ENCODE data around the gene SNX30.

Gene SNX30

DNA sequence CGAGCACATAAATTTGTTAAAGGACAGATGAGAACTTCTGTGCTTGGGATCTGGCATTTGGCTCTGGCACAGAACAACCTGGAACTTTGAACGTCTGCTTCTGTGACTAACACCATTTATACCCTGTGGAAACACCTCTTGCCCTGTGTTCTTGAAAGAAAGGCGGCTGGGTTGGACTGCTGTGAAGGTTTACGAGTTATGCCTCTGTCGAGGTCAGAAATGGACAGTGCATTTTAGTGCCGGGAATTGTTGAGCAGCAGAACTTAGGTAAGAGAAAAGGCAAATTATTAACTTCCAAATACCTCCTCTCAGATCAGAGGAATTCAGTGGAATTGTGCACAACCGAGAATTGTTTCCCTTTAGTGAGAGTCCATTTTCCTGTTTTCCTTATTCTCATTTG is 18.6 kb upstream of the SNX30 start:
- Histone ChIP-seq H3K4me1 (ENCODE audit: insufficient read depth, low read length) (no peaks in the 10 kb centered on the region), H3K36me3 (ENCODE audit: insufficient read depth, low read length) (no peaks in the 10 kb centered on the region), H3K9me3 (ENCODE audit: control insufficient read depth, insufficient read depth, low read length) (no peaks in the 10 kb centered on the region; the same call in 1 of the 2 replicates), H3K9ac (ENCODE audit: low read depth, low read length) (no peak overlapping the region)

DNA sequence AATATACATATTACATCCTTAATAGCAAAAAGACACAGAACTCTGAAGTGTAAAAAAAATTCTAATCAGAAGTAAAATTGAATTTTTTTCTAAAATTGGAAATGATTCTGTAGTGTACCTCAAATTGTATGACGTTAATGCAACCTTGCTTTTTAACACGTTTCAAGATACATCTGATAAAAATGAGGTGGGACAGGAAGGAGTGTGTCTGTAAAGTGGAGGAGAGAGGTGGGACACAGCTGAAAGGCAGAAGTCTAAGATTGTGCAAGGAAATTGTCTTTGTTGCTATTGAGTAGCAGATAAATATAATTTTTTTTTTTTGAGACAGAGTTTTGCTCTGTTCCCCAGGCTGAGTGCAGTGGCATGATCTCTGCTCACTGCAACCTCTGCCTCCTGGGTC is 15.7 kb upstream of the SNX30 start:
- H3K36me3 ChIP-seq (ENCODE audit: insufficient read depth, low read length) = no peaks in the 10 kb centered on the region

DNA sequence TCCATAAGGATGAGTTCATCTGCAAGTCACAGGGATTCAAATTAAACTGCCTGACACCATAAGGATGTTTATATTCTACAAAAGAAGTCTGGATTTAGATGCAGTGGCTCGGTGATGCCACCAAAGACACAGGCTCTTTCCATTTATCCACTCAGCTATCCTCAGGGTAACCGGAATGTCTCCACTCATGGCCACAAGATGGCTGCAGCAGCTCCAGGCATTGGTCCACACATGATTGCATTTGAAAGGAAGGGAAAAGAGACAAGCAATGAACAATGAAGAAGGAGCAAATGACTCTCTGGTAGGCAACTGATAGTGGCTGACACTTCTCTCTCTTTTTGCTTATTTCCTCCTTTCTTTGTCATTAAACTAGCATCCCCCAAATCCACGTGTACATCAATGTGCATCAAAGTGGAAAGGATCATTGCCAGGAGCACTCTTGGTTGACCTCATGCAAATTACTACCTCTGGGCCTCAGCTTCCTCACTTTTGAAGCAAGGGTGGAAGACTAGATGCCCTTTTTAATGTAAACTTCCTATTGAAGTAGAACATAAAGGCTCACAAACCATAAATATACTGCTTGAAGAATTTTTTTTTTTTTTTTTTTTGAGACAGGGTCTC is 7.2 kb upstream of the SNX30 start:
- Histone ChIP-seq H3K4me1 (ENCODE audit: insufficient read depth, low read length) (no peaks in the 10 kb centered on the region), H3K36me3 (ENCODE audit: insufficient read depth, low read length) (no peaks in the 10 kb centered on the region), H3K9ac (ENCODE audit: low read depth, low read length) (no peak overlapping the region), H3K9me3 (ENCODE audit: control insufficient read depth, insufficient read depth, low read length) (no peaks in the 10 kb centered on the region)

More for the DNA sequence above, 15.7 kb upstream of the SNX30 start:
- H3K9ac ChIP-seq (ENCODE audit: low read depth, low read length) = no peak overlapping the region
- no peaks in the 10 kb centered on the region for H3K4me1 ChIP-seq (ENCODE audit: insufficient read depth, low read length)
- H3K9me3 ChIP-seq (ENCODE audit: control insufficient read depth, insufficient read depth, low read length) = no peaks in the 10 kb centered on the region

DNA sequence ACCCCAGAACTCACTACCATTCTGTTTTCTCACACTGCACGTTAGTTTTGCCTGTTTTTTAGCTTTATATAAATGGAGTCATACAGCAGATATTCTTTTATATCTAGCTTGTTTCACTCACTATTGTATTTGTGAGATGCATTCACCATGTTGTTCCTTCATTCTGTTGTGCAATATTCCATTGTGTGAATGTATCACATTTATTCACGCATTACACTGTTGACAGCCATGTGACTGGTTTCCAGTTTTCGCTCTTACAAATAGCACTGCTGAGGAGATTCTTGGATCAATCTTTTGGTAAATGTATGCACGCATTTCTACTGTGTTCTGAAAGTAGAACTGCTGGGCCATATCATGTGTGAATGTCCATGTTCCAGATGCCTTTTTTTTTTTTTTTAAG is 6.4 kb upstream of the SNX30 start:
- Histone ChIP-seq H3K4me1 (ENCODE audit: insufficient read depth, low read length) (no peaks in the 10 kb centered on the region), H3K36me3 (ENCODE audit: insufficient read depth, low read length) (no peaks in the 10 kb centered on the region), H3K9ac (ENCODE audit: low read depth, low read length) (no peak overlapping the region), H3K9me3 (ENCODE audit: control insufficient read depth, insufficient read depth, low read length) (no peaks in the 10 kb centered on the region)

DNA sequence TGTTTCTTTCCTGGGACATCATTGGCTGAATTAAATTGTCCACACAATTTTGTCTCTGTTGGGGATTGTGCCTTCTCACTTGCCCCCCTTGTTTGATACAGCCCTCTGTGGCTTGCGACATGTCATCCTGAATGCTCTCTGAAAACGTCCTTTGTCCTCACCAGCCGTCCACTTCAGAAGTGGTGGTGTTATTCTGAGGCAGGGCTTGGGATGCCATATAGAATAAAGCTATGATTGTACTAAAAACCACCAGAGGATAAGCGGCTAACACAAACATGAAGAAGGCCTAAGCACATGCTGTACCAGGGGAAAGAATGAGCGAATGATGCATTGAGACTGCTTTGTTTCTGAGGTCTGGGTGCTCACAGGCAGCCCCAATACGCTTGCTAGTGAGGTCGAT is 3.5 kb upstream of the SNX30 start:
- Histone ChIP-seq H3K4me1 (ENCODE audit: insufficient read depth, low read length) (peaks cover 7% of the 10 kb centered on the region; the same call in 1 of the 2 replicates), H3K9me3 (ENCODE audit: control insufficient read depth, insufficient read depth, low read length) (no peaks in the 10 kb centered on the region), H3K9ac (ENCODE audit: low read depth, low read length) (no peak overlapping the region), H3K36me3 (ENCODE audit: insufficient read depth, low read length) (no peaks in the 10 kb centered on the region)

DNA sequence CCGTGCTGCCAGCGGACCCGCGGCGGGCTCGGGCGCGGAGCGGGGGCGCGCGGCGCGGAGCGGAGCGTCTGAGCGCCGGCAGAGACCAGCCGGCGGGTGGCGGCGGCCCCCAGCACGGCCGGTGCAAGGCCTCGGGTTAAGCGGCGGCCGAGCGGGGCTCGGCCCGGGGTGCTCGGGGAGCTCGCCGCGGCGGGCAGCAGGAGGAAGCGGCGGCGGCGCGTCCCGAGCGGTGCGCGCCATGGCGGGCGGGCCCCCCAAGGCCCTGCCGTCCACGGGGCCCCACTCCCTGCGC is 150 bp downstream of the SNX30 start:
- H3K9ac ChIP-seq (ENCODE audit: low read depth, low read length) = peak overlapping the region; percentile 59
- H3K9me3 ChIP-seq (ENCODE audit: control insufficient read depth, insufficient read depth, low read length) = no peaks in the 10 kb centered on the region
- peaks cover 25% of the 10 kb centered on the region for H3K4me1 ChIP-seq (ENCODE audit: insufficient read depth, low read length)
- H3K36me3 ChIP-seq (ENCODE audit: insufficient read depth, low read length) = no peaks in the 10 kb centered on the region

DNA sequence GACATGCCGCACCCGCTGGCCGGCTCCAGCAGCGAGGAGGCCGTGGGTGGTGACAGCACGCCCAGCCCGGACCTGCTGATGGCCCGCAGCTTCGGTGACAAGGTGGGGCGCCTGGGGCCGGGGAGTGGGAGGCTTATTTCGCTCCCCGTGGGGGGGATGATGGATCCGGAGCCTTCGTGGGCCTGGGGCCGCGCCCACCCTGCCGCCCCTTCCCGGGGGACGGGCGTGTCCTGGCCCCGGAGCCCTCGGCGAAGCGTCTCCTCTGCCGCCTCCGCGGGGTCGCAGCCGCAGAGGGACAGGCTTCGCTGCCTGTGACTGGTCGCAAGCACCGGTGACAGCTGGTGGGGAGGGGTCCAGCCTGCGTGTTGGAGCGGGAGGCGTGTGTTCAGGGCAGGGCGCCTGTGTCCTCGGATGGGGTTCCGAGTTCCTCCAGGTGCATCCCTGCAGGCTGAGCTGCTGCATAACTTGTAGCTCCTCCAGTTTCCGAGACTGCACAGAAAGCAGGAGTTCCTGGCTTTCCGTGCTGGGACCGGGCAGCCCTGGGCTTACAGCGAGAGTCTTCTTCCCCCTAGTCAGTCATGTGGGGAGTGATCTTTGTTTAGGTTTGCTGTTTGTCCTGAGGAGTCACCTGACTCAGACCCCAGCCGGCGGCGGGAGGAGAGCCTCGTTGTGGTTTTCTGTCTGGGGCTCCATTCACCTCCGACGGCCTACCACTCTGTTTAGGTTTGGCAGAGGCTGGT is 666 bp downstream of the SNX30 start:
- Histone ChIP-seq H3K4me1 (ENCODE audit: insufficient read depth, low read length) (peaks cover 25% of the 10 kb centered on the region), H3K9me3 (ENCODE audit: control insufficient read depth, insufficient read depth, low read length) (no peaks in the 10 kb centered on the region), H3K9ac (ENCODE audit: low read depth, low read length) (peak overlapping the region; percentile 59), H3K36me3 (ENCODE audit: insufficient read depth, low read length) (no peaks in the 10 kb centered on the region)

DNA sequence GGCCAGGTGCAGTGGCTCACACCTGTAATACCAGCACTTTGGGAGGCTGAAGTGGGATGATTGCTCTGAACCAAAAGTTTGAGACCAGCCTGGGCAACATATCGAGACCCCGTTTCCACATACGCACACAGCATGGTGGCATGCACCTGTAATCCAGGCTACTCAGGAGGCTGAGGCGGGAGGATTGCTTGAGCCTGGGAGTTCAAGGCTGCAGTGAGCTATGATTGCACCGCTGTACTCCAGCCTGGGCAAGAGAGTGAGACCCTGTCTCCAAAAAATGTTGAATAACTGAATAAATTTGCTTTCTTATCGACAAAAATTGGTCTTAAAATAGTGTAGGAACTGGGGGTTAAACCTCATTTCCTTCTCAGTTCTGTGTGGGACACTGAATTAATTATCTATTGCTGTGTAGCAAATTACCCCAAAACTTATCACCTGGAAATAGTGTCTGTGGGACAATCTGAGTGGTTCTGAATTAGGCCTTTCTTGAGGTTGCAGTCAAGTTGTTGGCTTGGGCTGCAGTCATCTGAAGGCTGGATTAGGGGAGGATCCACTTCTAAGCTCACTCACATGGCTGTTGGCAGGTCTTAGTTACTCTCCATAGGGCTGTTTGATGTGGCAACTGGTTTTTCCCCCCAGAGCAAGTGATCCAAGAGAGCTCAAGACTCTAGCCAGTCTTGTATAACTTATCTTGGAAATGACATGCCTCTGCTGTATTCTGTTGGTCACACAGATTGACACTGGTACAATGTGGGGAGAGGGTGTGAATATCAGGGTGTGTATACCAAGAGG is 2.0 kb downstream of the SNX30 start:
- H3K9ac ChIP-seq (ENCODE audit: low read depth, low read length) = peak overlapping the region; percentile 59; the same call in 1 of the 2 replicates
- H3K36me3 ChIP-seq (ENCODE audit: insufficient read depth, low read length) = no peaks in the 10 kb centered on the region
- H3K9me3 ChIP-seq (ENCODE audit: control insufficient read depth, insufficient read depth, low read length) = no peaks in the 10 kb centered on the region
- peaks cover 25% of the 10 kb centered on the region for H3K4me1 ChIP-seq (ENCODE audit: insufficient read depth, low read length)

DNA sequence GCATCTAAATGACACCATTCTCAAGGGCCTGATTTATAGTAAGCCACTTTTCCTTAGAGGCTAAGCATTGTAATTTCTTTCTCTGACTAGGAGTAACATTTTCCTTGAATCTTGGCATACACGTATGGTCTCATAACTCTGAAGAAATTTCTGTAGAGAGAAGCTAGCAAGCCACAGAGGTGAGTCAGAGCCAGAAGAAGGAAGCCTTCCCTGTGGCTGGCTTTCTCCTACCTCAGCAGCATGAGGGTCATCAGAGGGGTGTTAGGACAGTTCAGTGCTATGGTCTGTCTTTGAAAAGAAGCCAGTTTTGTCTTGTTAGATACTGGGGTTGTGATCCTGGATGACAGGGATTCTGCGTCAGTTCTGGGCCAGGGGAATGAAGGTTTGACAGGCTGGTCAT is 3.2 kb downstream of the SNX30 start:
- Histone ChIP-seq H3K36me3 (ENCODE audit: insufficient read depth, low read length) (no peaks in the 10 kb centered on the region), H3K9me3 (ENCODE audit: control insufficient read depth, insufficient read depth, low read length) (no peaks in the 10 kb centered on the region), H3K9ac (ENCODE audit: low read depth, low read length) (no peak overlapping the region), H3K4me1 (ENCODE audit: insufficient read depth, low read length) (peaks cover 25% of the 10 kb centered on the region)

DNA sequence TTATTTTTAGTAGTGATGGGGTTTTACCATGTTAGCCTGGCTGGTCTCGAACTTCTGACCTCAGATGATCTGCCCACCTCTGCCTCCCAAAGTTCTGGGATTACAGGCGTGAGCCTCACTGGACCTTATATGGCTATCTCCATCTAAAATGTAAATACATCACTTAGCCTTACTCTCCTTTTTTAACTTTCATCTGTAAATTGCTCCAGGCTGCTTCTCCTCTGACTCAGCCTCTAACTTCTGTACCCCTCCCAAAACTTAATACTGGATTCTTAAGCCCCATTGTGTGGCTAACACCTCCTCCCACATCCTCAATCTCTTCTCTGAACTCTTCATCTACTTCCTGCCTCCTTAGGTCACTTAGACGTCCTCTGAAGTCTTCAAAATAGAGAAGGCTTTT is 4.0 kb downstream of the SNX30 start:
- Histone ChIP-seq H3K9me3 (ENCODE audit: control insufficient read depth, insufficient read depth, low read length) (no peaks in the 10 kb centered on the region), H3K9ac (ENCODE audit: low read depth, low read length) (no peak overlapping the region; the same call in 1 of the 2 replicates), H3K36me3 (ENCODE audit: insufficient read depth, low read length) (no peaks in the 10 kb centered on the region), H3K4me1 (ENCODE audit: insufficient read depth, low read length) (peaks cover 22% of the 10 kb centered on the region)

DNA sequence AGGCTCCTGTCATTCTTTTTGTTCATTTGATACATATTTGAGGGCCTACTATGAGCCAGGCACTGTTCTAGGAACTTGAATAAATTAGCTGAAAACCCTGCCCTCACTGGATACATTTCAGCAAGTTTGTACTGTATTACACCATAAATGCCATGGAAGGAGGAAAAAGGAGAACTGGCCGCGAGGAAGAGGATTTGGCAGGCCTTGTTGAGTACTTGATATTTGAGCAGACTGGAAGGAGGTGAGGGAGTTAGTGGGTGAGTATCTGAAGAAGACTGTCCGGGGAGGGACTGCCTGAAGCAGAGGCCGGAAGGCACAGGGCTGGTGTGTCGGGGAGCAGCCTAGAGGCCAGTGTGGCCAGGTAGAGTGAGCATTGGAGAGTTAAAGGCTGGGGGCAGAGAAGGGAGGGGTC is 4.5 kb downstream of the SNX30 start:
- Histone ChIP-seq H3K4me1 (ENCODE audit: insufficient read depth, low read length) (peaks cover 19% of the 10 kb centered on the region), H3K9me3 (ENCODE audit: control insufficient read depth, insufficient read depth, low read length) (no peaks in the 10 kb centered on the region), H3K36me3 (ENCODE audit: insufficient read depth, low read length) (no peaks in the 10 kb centered on the region), H3K9ac (ENCODE audit: low read depth, low read length) (no peak overlapping the region; the same call in 1 of the 2 replicates)

DNA sequence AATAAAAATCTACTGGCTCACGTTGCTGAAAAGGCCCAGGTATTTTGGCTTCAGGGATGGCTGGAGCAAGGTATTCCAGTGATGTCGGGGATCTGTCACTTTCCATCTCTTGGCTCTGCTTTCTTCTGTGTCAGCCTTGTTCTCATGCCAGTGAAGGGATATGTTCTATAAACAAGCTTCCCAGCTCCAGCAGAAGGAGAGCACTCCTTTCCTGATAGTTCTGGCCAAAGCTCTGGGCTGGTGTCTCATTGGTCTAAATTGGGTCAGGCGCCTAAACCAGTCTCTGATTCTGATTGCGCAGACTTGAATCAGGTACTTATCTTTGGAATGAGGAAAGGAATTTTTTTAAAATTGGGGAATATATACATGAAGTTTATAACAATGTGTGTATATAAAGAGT is 5.1 kb downstream of the SNX30 start:
- no peak overlapping the region for H3K9ac ChIP-seq (ENCODE audit: low read depth, low read length)
- H3K36me3 ChIP-seq (ENCODE audit: insufficient read depth, low read length) = no peaks in the 10 kb centered on the region
- H3K9me3 ChIP-seq (ENCODE audit: control insufficient read depth, insufficient read depth, low read length) = no peaks in the 10 kb centered on the region
- H3K4me1 ChIP-seq (ENCODE audit: insufficient read depth, low read length) = peaks cover 22% of the 10 kb centered on the region

DNA sequence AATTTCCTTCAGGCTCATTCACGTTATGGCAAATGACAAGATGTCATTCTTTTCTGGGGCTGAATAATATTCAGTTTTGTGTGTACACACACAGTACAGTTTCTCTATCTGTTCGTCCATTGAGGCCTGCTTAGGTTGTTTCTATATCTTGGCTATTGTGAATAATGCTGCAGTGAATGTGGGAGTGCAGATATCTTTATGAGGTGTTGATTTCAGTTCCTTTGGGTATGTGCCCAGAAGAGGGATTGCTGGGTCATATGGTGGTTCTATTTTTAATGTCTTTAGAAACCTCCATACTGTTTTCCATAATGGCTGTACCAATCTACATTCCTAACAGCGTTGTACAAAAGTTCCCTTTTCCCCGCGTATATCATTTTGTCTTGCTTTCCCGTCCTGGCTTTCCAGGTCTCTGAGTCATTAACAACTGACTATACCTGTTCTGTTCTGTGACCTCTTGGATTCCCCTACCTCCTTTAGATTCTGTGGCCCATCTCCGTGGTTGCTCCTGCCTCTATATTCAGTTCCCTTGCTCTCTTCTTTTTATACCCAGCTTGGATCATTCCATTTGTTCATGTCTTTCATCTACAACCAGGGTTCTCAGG is 6.8 kb downstream of the SNX30 start:
- no peaks in the 10 kb centered on the region for H3K9me3 ChIP-seq (ENCODE audit: control insufficient read depth, insufficient read depth, low read length)
- H3K4me1 ChIP-seq (ENCODE audit: insufficient read depth, low read length) = peaks cover 22% of the 10 kb centered on the region
- H3K9ac ChIP-seq (ENCODE audit: low read depth, low read length) = no peak overlapping the region
- no peaks in the 10 kb centered on the region for H3K36me3 ChIP-seq (ENCODE audit: insufficient read depth, low read length)

DNA sequence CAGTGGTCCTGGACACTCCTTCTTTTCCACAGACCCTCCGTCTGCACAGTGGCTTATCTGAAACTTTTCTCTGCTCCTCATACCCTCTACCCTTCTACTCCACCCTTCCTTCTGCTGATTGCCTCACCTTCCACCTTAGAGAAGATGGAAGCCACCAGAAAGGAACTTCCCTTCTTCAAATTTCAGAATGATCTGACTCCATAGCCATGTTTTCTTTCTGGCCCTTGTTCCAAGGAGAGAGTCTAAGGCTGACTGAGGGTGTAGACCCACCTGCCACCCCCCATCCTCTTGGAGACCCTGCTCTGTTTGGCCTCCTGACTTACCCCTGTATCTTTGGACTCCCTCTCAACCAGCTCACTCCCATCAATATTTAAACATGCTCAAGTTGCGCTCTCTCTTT is 7.4 kb downstream of the SNX30 start:
- Histone ChIP-seq H3K9ac (ENCODE audit: low read depth, low read length) (no peak overlapping the region), H3K36me3 (ENCODE audit: insufficient read depth, low read length) (no peaks in the 10 kb centered on the region), H3K9me3 (ENCODE audit: control insufficient read depth, insufficient read depth, low read length) (no peaks in the 10 kb centered on the region), H3K4me1 (ENCODE audit: insufficient read depth, low read length) (peaks cover 22% of the 10 kb centered on the region)

All from ES-I3 (cell line).